Heart right ventricle (tissue), 16 donors: Measurements from ENCODE around the gene ADCY5. TPM values are rescaled to one million over a fixed set of nuclear protein-coding genes. Genes with fewer than 3 reads are reported as not detected.

ENCODE experiments used
- ATAC-seq, 8 donors: fragments of 200-7000 bp; cut with Tn5 transposase; one replicate each; pipeline ENCODE4 v1.9.1; 2020; ENCODE audit warnings: mild to moderate bottlenecking in 8 of 8, moderate library complexity in 8 of 8, moderate number of reproducible peaks in 1 of 8
- DNase-seq, 2 donors: peaks; one replicate each; pipeline ENCODE4 v3.0.0-alpha.2; 2020
- H3K27ac ChIP-seq, 10 donors: fragments of 200-600 bp; sonication (generic) in 2 of 10; one replicate each; pipeline versions ENCODE4 v1.5.0 to v1.8.0; 2020 to 2022; ENCODE audit warnings: mild to moderate bottlenecking in 3 of 10
- H3K27me3 ChIP-seq, 7 donors: fragments of 200-600 bp; one replicate each; pipeline ENCODE4 v1.8.0; 2021 to 2022; ENCODE audit warnings: mild to moderate bottlenecking in 2 of 7
- H3K36me3 ChIP-seq, 9 donors: fragments of 200-600 bp; sonication (generic) in 1 of 9; one replicate each; pipeline versions ENCODE4 v1.5.0 to v1.8.0; 2020 to 2022; ENCODE audit warnings: mild to moderate bottlenecking in 2 of 9
- H3K4me1 ChIP-seq, 9 donors: fragments of 200-600 bp; sonication (generic) in 1 of 9; one replicate each; pipeline versions ENCODE4 v1.5.0 to v1.8.0; 2020 to 2022; ENCODE audit warnings: mild to moderate bottlenecking in 4 of 9
- H3K4me3 ChIP-seq, 10 donors: fragments of 200-600 bp; sonication (generic) in 2 of 10; one replicate each; pipeline versions ENCODE4 v1.5.0 to v1.8.0; 2020 to 2022; ENCODE audit warnings: mild to moderate bottlenecking in 7 of 10, moderate library complexity in 2 of 10
- H3K9me3 ChIP-seq, 11 donors: fragments of 200-600 bp in 10 of 11; sonication (generic) in 2 of 11; one replicate each; pipeline versions ENCODE4 v1.5.0 to v1.8.0; 2013 to 2022; ENCODE audit warnings: mild to moderate bottlenecking in 2 of 11, control low read depth in 1 of 11, moderate library complexity in 1 of 11
- WGBS, 2 donors: extraction: QIAGEN DNeasy Blood & Tissue Kit; methylation state at CpG; one replicate each; pipeline ENCODE4 v1.1.7; 2013; ENCODE audit warnings: inconsistent platforms in 1 of 2; 5-methylcytosine and 5-hydroxymethylcytosine counted together
- intact Hi-C, 10 donors: fragments of 100-400 bp; cut with DNase I; formaldehyde crosslinking; loops; one replicate each; pipeline versions ENCODE4 v1.11.1 to v1.14.2; 2022
- polyA plus RNA-seq, 2 donors: library from polyadenylated mRNA; stranded (reverse); fragments of 200-250 nt; gene quantifications; one replicate each; pipeline ENCODE4 v1.2.3, GENCODE V29; 2013
- total RNA-seq, 10 donors: library from RNA; stranded (reverse); fragmentation: NEBNext Ultra II Directional in 3 of 10; extraction: Animal tissue kit (Norgen Biotek cat#: 25700) in 3 of 10; gene quantifications; one replicate each; pipeline versions ENCODE4 v1.2.1 to v1.2.4, GENCODE V29; 2021 to 2023
- TF ChIP-seq, protein P1 (sequence below), 9 donors: fragments of 200-600 bp; sonication (generic) in 2 of 9; IDR thresholded peaks; one replicate each; pipeline versions ENCODE4 v1.5.0 to v1.8.0; 2021 to 2022; ENCODE audit warnings: antibody characterized with exemption in 9 of 9, mild to moderate bottlenecking in 5 of 9, moderate library complexity in 1 of 9
- donor health status: Arrhythmogenic right ventricular cardiomyopathy.
- donor health status: ischemic (EF 13 %, LVEDD 7.1; RV severe dilation, severe dysfunction).
- donor health status: healthy with polysubstance abuse.
- donor health status: DM: no; HTN: yes; CAD: no.
- donor health status: DM: no; HTN: no; CAD: no.
- donor health status: ischemic (EF 25% LVEDD 6.9; RV normal size, moderate dysfunction).
- donor health status: ischemic (EF 25% LVEDD 5.7; RV mildly dilated, moderate dysfunction).
- donor health status: healthy.
- donor health status: DM: yes; HTN: yes; CAD: no.
- donor health status: Ischemic cardiomyopathy.
- donor health status: ischemic (EF 35%, LVEDD 5.7; RV mildly dilated, moderate dysfunction).
- donor health status: nonischemic (EF 11% LVEDD 7.7; RV severe dilation, severe dysfunction).
- donor health status: DM: yes; HTN: yes; CAD: no.
- donor health status: PGD.
- donor health status: ischemic (EF 29% LVEDD 5.4; RV normal size, mild dysfunction).
- donor health status: nonischemic (EF 23%, LVEDD 6.1; RV moderate dilation, normal function).

The ADCY5 gene
- total and polyA plus RNA-seq, 12 donors: 37.2 to 245 (median 198) TPM

DNA sequence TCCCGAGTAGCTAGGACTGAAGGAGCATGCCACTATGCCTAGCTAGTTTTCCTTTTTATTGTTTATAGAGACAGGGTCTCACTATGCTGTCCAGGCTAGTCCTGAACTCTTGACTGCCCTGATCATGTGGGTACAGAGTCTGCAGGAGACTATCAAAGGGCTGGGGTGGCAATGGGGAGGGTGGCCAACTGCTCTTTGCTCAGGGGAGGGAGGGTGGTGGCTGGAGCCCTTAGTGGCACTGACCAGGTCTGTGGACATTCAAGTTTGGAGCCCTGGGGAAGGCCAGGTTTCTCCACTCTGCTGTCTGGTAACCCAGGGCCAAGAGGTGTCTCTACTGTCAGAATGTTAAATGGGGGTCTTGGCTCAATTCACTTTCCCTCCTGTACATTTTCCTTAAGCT lies 125.1 kb downstream of the ADCY5 start:
- Histone ChIP-seq H3K9me3 (no peaks in the 10 kb centered on the region), H3K4me3 (no peak overlapping the region), H3K36me3 (peaks cover 0 to 70% (median 0%) of the 10 kb centered on the region in 9 donors), H3K27me3 (no peaks in the 10 kb centered on the region), H3K27ac (peak overlapping the region in 3 of 10 donors; percentile 22 to 36 (median 25)), H3K4me1 (peaks cover 0 to 70% (median 21%) of the 10 kb centered on the region in 9 donors)
- TF ChIP-seq, protein P1, sequence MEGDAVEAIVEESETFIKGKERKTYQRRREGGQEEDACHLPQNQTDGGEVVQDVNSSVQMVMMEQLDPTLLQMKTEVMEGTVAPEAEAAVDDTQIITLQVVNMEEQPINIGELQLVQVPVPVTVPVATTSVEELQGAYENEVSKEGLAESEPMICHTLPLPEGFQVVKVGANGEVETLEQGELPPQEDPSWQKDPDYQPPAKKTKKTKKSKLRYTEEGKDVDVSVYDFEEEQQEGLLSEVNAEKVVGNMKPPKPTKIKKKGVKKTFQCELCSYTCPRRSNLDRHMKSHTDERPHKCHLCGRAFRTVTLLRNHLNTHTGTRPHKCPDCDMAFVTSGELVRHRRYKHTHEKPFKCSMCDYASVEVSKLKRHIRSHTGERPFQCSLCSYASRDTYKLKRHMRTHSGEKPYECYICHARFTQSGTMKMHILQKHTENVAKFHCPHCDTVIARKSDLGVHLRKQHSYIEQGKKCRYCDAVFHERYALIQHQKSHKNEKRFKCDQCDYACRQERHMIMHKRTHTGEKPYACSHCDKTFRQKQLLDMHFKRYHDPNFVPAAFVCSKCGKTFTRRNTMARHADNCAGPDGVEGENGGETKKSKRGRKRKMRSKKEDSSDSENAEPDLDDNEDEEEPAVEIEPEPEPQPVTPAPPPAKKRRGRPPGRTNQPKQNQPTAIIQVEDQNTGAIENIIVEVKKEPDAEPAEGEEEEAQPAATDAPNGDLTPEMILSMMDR (IDR thresholded peaks at IDR 0.05): no peak
- WGBS, 2 donors: 92% methylated on average over 1 of the region's 1 CpG
- no peak for ATAC-seq
- DNase-seq: no peak
- intact Hi-C loops: no loop called here

DNA sequence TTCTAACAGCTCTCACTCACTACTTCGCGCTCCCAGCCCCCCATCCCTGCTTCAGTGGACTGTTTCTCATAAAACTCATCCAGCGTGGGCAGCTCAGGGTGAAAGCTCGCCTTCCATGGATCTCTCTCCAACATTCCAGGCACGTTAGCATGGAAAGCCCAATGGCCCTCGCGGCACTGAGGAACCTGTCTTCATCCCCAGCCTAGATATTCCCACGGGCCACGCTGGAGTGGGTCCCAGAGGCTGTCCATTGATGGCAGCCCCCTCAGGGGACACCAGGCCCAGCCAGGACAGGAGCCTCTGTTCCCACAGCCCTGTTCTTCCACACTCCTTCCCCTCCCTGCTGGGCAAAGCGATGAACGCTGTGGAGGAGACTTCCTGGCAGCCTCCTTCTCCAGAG lies 126.0 kb downstream of the ADCY5 start:
- Histone ChIP-seq H3K4me3 (no peak overlapping the region), H3K27ac (peak overlapping the region in 4 of 10 donors; percentile 35 to 43 (median 38)), H3K9me3 (no peaks in the 10 kb centered on the region), H3K27me3 (no peaks in the 10 kb centered on the region), H3K4me1 (peaks cover 0 to 67% (median 18%) of the 10 kb centered on the region in 9 donors), H3K36me3 (peaks cover 0 to 80% (median 0%) of the 10 kb centered on the region in 9 donors)
- 65 to 71% methylated on average over 11 of the region's 11 CpGs for WGBS, 2 donors
- intact Hi-C loops: no loop called here
- DNase-seq (no peak), ATAC-seq (no peak)
- TF ChIP-seq, protein P1 (IDR thresholded peaks at IDR 0.05): no peak

DNA sequence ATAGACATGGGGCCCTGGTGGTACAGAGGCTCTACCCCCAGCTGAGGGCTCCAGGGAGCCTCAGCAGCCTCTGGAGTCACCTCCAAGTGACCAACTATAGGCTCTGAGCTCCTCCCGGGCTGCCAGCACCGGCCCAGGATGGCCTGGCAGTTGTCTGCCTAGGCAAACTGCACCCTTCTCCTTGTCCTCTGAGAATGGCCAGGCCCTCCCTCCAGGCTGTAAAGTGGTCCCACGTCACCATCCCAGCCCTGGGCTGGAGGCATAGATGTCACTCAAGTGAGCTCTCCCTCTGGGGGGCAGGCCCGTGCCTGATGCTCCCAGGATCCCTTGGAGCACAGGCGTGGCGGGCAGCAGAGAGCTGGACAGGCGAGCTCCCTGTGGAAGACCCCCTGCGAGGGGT lies 127.1 kb downstream of the ADCY5 start:
- Histone ChIP-seq H3K4me1 (peaks cover 0 to 61% (median 17%) of the 10 kb centered on the region in 9 donors), H3K4me3 (no peak overlapping the region), H3K36me3 (peaks cover 0 to 83% (median 2%) of the 10 kb centered on the region in 9 donors), H3K27ac (peak overlapping the region in 4 of 10 donors; percentile 34 to 56 (median 39)), H3K27me3 (no peaks in the 10 kb centered on the region), H3K9me3 (no peaks in the 10 kb centered on the region)
- ATAC-seq (peak in 5 of 8 donors; percentile 3 to 57 (median 14)), DNase-seq (no peak)
- TF ChIP-seq, protein P1 (IDR thresholded peaks at IDR 0.05): no peak
- intact Hi-C loops: no loop called here
- WGBS, 2 donors: 66 to 73% methylated on average over 8 of the region's 8 CpGs

DNA sequence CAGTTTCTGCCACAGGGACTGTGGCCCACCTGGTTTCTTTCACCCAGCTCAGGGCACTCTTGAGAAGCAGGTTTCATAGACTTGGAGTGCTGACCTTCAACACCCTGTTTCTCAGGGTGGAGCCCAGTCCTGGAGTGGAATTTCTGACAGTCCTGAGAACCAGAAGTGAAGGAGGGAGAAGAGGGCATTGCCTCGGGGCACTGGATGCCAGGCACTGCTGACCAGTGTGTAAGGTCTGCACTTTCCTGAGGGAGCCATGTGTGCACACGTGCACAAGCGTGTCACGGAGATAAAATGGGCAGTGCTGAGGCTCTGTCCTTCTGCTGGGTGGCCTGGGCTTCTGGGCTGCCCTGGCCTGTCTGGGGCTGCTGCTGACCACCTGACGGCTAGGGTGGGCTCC lies 128.7 kb downstream of the ADCY5 start:
- no peaks in the 10 kb centered on the region for H3K9me3 ChIP-seq
- DNase-seq: no peak
- no peak overlapping the region for H3K4me3 ChIP-seq
- TF ChIP-seq, protein P1 (IDR thresholded peaks at IDR 0.05): no peak
- peaks cover 0 to 52% (median 12%) of the 10 kb centered on the region in 9 donors for H3K4me1 ChIP-seq
- WGBS, 2 donors: 57 to 69% methylated on average over 5 of the region's 5 CpGs
- intact Hi-C loops: no loop called here
- peak in 2 of 8 donors; percentile 2 to 3 for ATAC-seq
- H3K27me3 ChIP-seq: no peaks in the 10 kb centered on the region
- H3K36me3 ChIP-seq: peaks cover 0 to 87% (median 3%) of the 10 kb centered on the region in 9 donors
- H3K27ac ChIP-seq: peak overlapping the region in 7 of 10 donors; percentile 18 to 67 (median 39)
